Measurements from ENCODE around the gene FAT4.

The FAT4 gene

DNA sequence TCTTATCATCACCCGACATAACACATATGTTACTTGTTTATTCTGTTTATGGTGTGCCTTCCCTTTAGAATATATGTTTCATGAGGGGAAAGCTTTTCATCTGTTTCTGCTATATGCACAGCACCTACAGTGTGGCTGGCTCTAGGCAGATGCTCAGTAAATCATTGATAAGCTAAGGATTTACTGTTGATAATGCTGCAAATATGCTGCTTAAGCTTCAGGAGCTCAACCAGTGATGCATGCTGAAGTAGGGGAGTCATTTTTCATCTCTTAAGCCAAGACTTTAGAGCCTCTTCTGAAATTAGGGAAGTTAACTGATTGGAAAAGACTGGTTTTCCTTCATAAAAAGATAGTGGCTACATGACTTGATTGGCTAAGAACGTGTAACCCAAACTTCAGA is 16.4 kb downstream of the FAT4 start:
- DNase-seq (ENCODE audit: extremely low read depth, low read depth): no peak
- TF ChIP-seq, protein P1, sequence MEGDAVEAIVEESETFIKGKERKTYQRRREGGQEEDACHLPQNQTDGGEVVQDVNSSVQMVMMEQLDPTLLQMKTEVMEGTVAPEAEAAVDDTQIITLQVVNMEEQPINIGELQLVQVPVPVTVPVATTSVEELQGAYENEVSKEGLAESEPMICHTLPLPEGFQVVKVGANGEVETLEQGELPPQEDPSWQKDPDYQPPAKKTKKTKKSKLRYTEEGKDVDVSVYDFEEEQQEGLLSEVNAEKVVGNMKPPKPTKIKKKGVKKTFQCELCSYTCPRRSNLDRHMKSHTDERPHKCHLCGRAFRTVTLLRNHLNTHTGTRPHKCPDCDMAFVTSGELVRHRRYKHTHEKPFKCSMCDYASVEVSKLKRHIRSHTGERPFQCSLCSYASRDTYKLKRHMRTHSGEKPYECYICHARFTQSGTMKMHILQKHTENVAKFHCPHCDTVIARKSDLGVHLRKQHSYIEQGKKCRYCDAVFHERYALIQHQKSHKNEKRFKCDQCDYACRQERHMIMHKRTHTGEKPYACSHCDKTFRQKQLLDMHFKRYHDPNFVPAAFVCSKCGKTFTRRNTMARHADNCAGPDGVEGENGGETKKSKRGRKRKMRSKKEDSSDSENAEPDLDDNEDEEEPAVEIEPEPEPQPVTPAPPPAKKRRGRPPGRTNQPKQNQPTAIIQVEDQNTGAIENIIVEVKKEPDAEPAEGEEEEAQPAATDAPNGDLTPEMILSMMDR (IDR thresholded peaks at IDR 0.05; ENCODE audit: low read depth, low read length): no peak

DNA sequence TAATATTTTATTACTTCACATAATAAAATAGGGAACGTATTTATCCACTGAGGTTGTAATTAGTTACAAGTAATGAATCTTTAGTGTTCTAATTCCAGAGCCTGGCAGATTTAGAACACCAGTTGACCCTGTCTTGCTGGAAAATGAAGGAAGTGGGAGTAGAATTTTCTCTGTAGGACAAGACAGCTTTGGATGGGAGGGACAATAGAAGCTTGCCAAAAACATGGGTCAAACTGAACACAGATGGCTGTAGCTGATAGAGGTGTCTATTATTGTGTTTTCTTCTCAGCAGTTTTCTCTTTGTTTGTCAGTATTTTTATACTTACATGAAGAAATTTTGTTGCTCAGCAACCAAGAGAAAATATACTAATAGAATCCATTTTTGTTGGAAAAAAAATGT is 20.2 kb downstream of the FAT4 start:
- TF ChIP-seq, protein P1 (IDR thresholded peaks at IDR 0.05; ENCODE audit: low read depth, low read length): no peak

DNA sequence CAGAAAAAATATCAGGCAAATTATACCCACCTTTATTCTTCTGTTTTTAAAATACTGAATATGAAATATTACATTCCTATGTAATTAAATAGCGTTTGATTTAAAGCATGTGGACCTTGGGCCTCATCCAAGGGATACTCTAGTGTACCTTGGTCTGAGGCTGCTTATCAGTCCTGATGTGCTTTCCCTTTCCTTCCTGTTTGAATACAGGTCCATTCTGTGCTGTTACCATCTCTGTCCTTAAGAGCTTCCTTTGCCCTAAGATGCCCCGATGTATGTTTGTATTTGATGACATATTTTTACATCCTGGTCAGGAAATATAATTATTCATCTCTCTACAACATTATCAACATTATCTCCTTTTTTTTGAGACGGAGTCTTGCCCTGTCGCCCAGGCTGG is 24.1 kb downstream of the FAT4 start:
- TF ChIP-seq, protein P1 (IDR thresholded peaks at IDR 0.05; ENCODE audit: low read depth, low read length): no peak
- no peak for DNase-seq (ENCODE audit: extremely low read depth, low read depth)

More for the DNA sequence above, 20.2 kb downstream of the FAT4 start:
- no peak for DNase-seq (ENCODE audit: extremely low read depth, low read depth)

DNA sequence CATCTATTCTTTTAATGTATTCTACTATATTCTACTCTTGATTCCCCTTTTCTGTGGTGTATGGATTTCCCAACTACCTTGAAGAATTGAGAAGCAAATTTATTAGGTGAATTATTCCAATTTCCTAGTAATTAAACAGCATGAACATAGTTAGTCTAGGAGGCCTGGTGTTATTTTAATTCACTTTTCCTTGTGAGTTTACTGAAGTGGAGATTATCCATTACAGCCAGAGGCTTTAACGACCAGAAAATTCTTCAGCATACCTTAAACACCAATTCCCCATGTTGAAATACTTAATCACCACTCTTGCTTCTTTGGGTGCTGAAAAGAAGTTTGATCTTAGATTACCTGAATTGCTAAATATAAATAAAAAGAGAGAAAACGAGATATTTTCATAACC is 29.4 kb downstream of the FAT4 start:
- DNase-seq (ENCODE audit: extremely low read depth, low read depth): no peak
- TF ChIP-seq, protein P1 (IDR thresholded peaks at IDR 0.05; ENCODE audit: low read depth, low read length): no peak

DNA sequence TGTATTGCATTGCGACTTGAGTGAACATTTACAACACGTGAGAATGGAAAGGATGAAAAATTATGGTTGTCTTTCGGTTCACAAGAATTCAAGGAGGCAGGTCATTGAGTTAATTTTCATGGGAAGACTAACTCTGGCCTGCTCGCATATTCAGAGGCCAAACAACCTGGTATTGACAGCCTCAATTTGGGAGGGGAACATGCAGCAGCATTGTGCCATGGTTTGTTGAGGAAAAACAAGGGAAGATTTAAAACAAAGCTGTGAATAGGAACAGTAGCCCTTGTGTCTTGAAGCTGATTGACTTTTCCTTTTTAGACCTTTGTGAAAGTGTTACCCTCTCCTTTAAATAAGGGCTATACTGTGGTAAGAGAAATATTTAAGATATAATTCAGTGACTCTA is 31.9 kb downstream of the FAT4 start:
- DNase-seq (ENCODE audit: extremely low read depth, low read depth): no peak
- TF ChIP-seq, protein P1 (IDR thresholded peaks at IDR 0.05; ENCODE audit: low read depth, low read length): no peak

DNA sequence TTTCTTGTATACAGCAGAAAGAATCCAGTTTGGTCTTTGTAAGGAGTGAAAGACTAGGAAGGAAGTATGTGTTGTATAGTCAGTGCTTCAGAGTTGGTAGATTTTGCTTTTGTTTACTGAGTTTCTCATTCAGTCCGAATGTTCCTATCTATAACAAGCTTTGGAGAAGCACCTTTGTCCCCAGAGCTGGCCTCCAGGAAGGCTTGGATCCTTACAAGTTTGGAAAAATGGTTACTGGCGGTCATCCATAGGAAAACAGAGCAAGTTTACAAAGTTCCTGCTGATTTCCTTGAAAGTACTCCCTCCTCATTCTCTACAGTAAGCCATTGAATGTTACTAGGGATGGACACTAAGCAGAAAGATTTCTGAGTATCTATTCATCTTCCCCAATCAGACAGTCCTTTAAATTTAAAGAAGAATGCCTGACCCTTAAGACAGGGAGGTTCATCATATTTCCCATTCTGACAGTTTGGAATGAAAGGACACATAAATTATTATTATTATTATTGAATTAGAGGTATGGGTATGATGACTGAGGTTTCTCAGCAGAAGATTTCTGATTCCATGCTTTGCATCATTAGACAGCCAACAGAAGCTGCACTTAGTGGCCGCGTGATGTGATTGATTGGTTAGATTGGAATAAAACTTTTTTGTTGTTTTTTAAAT is 35.8 kb downstream of the FAT4 start:
- DNase-seq (ENCODE audit: extremely low read depth, low read depth): no peak
- TF ChIP-seq, protein P1 (IDR thresholded peaks at IDR 0.05; ENCODE audit: low read depth, low read length): no peak

DNA sequence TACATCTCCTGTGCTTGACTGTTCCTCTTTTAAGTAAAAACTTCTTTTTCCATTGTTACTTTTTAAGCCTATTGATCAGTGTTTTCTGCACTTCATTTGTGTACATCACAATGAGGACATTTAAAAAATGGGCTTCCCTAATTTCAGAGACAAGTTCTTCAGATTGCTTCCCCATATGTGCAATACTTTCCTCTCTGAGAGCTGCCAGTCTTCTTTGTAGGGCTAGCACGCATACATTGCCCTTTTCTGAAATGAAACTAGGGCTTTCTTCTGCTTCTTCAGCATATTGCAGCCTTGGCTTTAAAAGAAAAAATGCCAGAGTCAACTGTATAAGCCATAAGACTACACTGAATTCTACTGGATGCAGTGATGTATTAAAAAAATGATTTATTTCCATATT is 37.8 kb downstream of the FAT4 start:
- DNase-seq (ENCODE audit: extremely low read depth, low read depth): no peak
- TF ChIP-seq, protein P1 (IDR thresholded peaks at IDR 0.05; ENCODE audit: low read depth, low read length): no peak
